ENCODE data around the gene AVP. TPM values are rescaled to one million over a fixed set of nuclear protein-coding genes. Genes with fewer than 3 reads are reported as not detected.

Gene AVP
- total RNA-seq, 2 donors from 2014 or later, result 3.1 TPM; not detected in 1

DNA sequence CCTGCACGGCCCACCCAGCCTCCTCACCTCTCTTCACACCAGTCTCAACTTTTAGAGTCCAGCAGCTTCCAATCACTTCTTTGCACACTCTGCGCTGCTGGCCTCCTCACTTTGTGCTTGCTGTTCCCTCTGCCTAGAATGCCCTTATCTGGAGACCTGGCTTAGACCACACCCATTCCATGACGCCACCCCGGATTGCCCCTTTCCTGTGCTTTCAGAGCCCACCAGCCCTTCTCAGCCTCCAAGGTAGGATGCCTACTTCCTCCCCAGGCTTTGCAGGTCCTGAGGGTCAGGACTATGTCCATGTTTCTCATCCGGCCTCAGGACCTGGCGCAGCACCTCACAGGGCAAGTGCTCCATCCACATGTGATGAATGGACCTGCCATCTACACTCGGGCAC is 27.0 kb upstream of the AVP start:
- TF ChIP-seq, protein P1, sequence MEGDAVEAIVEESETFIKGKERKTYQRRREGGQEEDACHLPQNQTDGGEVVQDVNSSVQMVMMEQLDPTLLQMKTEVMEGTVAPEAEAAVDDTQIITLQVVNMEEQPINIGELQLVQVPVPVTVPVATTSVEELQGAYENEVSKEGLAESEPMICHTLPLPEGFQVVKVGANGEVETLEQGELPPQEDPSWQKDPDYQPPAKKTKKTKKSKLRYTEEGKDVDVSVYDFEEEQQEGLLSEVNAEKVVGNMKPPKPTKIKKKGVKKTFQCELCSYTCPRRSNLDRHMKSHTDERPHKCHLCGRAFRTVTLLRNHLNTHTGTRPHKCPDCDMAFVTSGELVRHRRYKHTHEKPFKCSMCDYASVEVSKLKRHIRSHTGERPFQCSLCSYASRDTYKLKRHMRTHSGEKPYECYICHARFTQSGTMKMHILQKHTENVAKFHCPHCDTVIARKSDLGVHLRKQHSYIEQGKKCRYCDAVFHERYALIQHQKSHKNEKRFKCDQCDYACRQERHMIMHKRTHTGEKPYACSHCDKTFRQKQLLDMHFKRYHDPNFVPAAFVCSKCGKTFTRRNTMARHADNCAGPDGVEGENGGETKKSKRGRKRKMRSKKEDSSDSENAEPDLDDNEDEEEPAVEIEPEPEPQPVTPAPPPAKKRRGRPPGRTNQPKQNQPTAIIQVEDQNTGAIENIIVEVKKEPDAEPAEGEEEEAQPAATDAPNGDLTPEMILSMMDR (IDR thresholded peaks at IDR 0.05), result no peak
- TF ChIP-seq POLR2AphosphoS5 (IDR thresholded peaks at IDR 0.05) (no peak), POLR2A (IDR thresholded peaks at IDR 0.05) (no peak)
- H3K36me3 ChIP-seq, result peaks cover 0 to 11% of the 10 kb centered on the region in 2 donors
- no peaks in the 10 kb centered on the region for H3K27me3 ChIP-seq (replicated peaks; ENCODE audit: insufficient read depth)
- H3K4me3 ChIP-seq, result no peak overlapping the region
- no peak for DNase-seq (ENCODE audit: low spot score)
- no peaks in the 10 kb centered on the region for H3K4me1 ChIP-seq (replicated peaks)
- H3K27ac ChIP-seq, result no peak overlapping the region
- WGBS, result 88% methylated on average over 7 of the region's 7 CpGs
- H3K9me3 ChIP-seq, result no peaks in the 10 kb centered on the region
- intact Hi-C loops (cut with DNase I), result loop anchor here (5.0 kb wide), 1 partner anchor 54 kb away; no protein-coding TSS in a partner anchor

DNA sequence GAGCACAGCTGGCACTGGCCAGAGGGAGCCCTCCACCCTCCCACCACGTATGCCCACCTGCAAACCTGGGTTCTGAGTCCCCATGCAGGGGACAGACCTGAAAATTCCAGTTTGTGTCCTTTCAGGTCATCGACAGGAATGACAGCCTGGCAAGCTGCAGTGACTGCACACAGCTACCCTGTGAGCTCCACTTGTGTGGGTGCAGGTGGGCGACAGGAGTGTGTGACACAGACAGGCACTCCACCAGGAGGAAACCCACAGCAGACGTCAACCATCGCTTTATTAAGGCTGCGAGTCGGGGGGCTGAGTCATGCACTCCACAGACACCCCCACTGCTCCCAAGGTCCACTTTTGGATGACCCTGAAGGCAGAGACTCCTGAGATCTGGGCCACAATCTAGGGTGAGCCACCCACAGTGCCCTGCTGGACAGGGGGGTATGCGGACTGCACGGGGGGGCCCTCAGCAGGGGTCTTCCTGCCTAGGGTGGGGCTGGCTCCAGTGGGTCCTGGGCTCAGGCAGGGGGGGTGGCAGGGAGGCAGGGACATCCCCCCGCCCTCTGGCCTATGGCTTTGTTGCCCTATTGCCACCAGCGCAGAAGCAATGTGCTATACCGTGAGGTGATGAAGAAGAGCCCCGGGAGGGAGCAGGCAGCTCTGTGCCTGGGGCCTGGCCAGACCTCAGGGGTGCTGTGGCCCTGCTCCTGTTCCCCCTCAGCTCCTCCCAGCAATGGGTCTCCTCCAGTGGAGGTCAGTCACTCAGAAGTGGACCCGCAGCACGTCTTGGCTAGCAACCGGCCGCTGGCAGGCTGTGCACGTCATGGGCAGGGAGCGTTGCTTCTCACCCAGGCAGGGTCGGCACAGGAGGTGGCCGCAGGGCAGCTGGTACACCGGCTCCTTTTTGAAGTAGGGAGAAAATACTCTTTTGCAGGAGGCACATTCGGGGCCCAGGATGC is 25.1 kb upstream of the AVP start:
- WGBS, result 89% methylated on average over 22 of the region's 23 CpGs
- Histone ChIP-seq H3K4me1 (replicated peaks) (no peaks in the 10 kb centered on the region), H3K27ac (no peak overlapping the region), H3K27me3 (replicated peaks; ENCODE audit: insufficient read depth) (no peaks in the 10 kb centered on the region), H3K4me3 (no peak overlapping the region), H3K36me3 (peaks cover 0 to 11% of the 10 kb centered on the region in 2 donors), H3K9me3 (no peaks in the 10 kb centered on the region)
- no peak for DNase-seq (ENCODE audit: low spot score)
- intact Hi-C loops (cut with DNase I), result loop anchor here (5.0 kb wide), 1 partner anchor 52 kb away; no protein-coding TSS in a partner anchor
- no peak for TF ChIP-seq POLR2AphosphoS5 (IDR thresholded peaks at IDR 0.05)
- TF ChIP-seq, protein P1 (IDR thresholded peaks at IDR 0.05), result no peak
- no peak for TF ChIP-seq POLR2A (IDR thresholded peaks at IDR 0.05)

DNA sequence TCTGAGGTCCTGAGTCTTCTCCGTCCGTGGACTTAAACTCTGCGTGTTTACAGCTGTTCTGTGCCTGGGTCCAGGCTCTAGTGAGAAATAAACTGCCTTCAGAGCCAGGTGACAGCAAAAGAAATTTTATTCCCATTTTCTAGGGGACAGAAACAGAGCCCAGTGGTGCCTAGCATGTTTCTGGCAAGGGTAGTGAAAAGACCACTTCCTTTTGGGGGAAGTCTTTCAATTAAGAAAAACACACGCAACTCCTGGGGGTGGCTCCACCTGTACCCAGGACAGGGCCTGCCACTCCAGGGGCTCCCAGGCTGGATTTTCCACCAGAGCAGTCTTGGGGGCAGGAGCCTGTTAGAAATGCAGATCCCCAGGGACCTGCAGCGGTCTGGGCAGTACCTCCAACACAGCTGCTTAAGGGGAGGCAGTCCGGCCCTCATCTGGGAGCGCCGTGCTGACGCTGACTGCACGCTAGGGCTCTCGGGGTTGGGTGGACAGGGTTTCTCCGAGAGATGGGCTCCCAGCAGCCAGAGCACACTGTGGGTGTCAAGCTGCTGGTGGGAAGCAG is 23.0 kb upstream of the AVP start:
- TF ChIP-seq, protein P1 (IDR thresholded peaks at IDR 0.05), result no peak
- TF ChIP-seq POLR2AphosphoS5 (IDR thresholded peaks at IDR 0.05) (no peak), POLR2A (IDR thresholded peaks at IDR 0.05) (no peak)
- Histone ChIP-seq H3K27me3 (replicated peaks; ENCODE audit: insufficient read depth) (no peaks in the 10 kb centered on the region), H3K4me1 (replicated peaks) (no peaks in the 10 kb centered on the region), H3K4me3 (no peak overlapping the region), H3K36me3 (peaks cover 0 to 11% of the 10 kb centered on the region in 2 donors), H3K27ac (no peak overlapping the region), H3K9me3 (no peaks in the 10 kb centered on the region)
- DNase-seq (ENCODE audit: low spot score), result no peak
- 86% methylated on average over 6 of the region's 12 CpGs for WGBS
- intact Hi-C loops (cut with DNase I), result no loop called here

DNA sequence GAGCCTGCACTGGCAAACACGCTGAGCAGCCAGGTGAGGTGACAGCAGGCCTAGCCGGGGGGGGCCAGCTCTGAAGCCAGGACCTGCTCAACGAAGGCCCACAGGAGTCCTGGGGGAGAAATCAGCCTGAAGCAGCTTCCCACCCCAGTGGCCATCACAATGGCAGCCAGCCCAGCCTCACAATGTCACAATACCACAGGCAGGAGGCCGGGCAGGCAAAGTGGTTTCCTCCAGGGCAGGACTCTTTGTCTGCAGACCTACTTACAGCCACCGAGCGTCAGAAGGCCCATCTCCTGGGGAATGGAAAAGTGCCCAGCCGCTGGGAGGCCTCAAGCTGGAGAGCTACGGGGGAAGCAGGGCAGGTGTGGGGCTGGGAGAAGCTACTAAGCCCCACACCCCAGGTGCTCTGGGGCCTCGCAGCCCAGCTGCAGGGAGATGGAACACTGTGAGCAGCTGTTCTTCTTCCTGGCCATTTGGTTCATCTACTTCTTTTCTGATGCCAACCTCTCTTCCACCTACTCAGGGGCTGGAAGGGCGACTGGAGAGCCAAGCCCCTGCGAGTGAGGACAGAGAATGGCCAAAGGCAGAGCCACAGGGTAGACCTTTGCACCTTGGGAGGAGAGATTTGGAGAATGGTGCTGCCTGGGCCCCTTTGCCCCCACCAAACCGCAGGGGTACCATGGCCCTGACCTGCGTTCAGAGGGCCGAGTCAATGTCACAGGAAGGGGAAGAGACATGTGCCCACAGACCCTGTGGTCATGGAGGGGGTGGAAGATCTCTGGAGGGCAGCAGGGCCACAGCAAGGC is 22.3 kb upstream of the AVP start:
- TF ChIP-seq, protein P1 (IDR thresholded peaks at IDR 0.05), result no peak
- TF ChIP-seq POLR2AphosphoS5 (IDR thresholded peaks at IDR 0.05), result no peak
- Histone ChIP-seq H3K9me3 (no peaks in the 10 kb centered on the region), H3K27ac (no peak overlapping the region), H3K36me3 (peaks cover 0 to 11% of the 10 kb centered on the region in 2 donors), H3K4me1 (replicated peaks) (no peaks in the 10 kb centered on the region), H3K27me3 (replicated peaks; ENCODE audit: insufficient read depth) (no peaks in the 10 kb centered on the region), H3K4me3 (no peak overlapping the region)
- intact Hi-C loops (cut with DNase I), result no loop called here
- no peak for DNase-seq (ENCODE audit: low spot score)
- 66% methylated on average over 14 of the region's 14 CpGs for WGBS

Measured in prostate gland (tissue), 2 donors.